HG03039 (cell line): ENCODE data around the gene FZR1.

Source experiments
- ATAC-seq: cut with Tn5 transposase; IDR thresholded peaks from one replicate; pipeline ENCODE4 v1.9.1; 2021; ENCODE audit warnings: mild to moderate bottlenecking, moderate library complexity; ENCODE audit not compliant: unreplicated experiment

The FZR1 gene

GRCh38 chr19:3543150-3544057 is 37.3 kb downstream of the FZR1 start:
- ATAC-seq: no peak

GRCh38 chr19:3544058-3544376 is 37.9 kb downstream of the FZR1 start:
- ATAC-seq: no peak

- no peak for ATAC-seq
Measured at GRCh38 chr19:3544742-3545668, 38.9 kb downstream of the FZR1 start.

GRCh38 chr19:3545669-3546034 is 39.5 kb downstream of the FZR1 start:
- no peak for ATAC-seq

- ATAC-seq: no peak
Measured at GRCh38 chr19:3546119-3546518, 40.0 kb downstream of the FZR1 start.

- ATAC-seq: no peak
Measured at GRCh38 chr19:3547301-3547731, 41.2 kb downstream of the FZR1 start.

GRCh38 chr19:3547767-3548282 is 41.7 kb downstream of the FZR1 start:
- ATAC-seq: no peak

GRCh38 chr19:3548606-3549005 is 42.5 kb downstream of the FZR1 start:
- no peak for ATAC-seq

GRCh38 chr19:3549816-3550215 is 43.7 kb downstream of the FZR1 start:
- no peak for ATAC-seq

- no peak for ATAC-seq
Measured at GRCh38 chr19:3550947-3551791, 45.1 kb downstream of the FZR1 start.

GRCh38 chr19:3551792-3552095 is 45.6 kb downstream of the FZR1 start:
- no peak for ATAC-seq

GRCh38 chr19:3554254-3555083 is 48.4 kb downstream of the FZR1 start:
- ATAC-seq: no peak

GRCh38 chr19:3555653-3556422 is 49.7 kb downstream of the FZR1 start:
- ATAC-seq: no peak

- no peak for ATAC-seq
Measured at GRCh38 chr19:3556423-3556977, 50.4 kb downstream of the FZR1 start.

GRCh38 chr19:3556978-3557460 is 50.9 kb downstream of the FZR1 start:
- no peak for ATAC-seq

- ATAC-seq: peak; percentile 82
Measured at GRCh38 chr19:3557461-3558248, 51.5 kb downstream of the FZR1 start, which contains the start of gene MFSD12. TSS of gene MFSD12 (minus strand) at chr19:3557586. CDS start at chr19:3557403, 183 bp downstream.

GRCh38 chr19:3563709-3564524 is 57.8 kb downstream of the FZR1 start:
- no peak for ATAC-seq
